22Rv1 (cell line): Measurements from ENCODE around the gene ATP6V1G3.

Source experiments
- H3K27ac ChIP-seq: fragments of 450-650 bp; 2 replicates; pipeline ENCODE4 v1.5.1; 2017
- CTCF ChIP-seq: fragments of 450-650 bp; IDR thresholded peaks from 2 replicates; pipeline ENCODE4 v1.5.1; 2017; ENCODE audit warnings: mild to moderate bottlenecking
- ZFX ChIP-seq: fragments of 450-650 bp; IDR thresholded peaks from 2 replicates; pipeline ENCODE4 v1.6.1; 2017; ENCODE audit warnings: antibody characterized with exemption, borderline replicate concordance

ATP6V1G3 gene

DNA sequence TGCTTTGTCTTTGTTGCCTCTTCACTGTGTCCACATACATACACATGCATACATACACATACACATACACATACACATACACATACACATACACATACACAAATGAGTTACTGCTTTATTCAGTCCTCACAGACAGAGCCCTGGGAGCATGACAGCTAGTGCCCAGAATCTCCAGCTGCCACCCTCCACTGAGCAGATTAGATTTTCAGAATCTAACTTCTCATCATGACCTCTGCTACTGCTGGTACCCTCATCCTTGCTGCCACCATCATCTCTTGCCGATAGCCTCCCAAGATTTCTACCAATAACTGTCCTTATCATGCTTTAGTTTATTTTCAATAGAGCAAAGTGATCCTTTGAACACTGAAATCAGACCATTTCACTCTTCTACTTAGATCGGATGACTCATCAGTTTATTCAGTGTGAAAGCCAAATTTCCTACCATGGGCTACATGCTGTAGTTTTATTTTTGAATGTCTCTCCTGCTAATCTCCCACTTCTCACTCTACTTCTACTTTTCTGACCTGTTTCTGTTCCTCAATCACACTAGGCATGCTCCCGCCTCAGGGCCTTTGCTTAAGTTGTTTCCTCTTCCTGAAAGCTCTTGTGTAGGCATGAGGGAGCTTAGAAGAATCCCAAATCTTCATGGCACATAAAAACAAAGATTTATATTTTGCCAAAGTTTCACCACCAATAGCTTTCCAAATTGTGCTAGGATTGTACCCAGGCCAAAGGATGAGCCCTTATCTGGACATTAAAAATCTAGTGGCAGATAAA lies 43.0 kb downstream of the ATP6V1G3 start:
- no peak overlapping the region for H3K27ac ChIP-seq
- TF ChIP-seq ZFX (no peak), CTCF (no peak)

- TF ChIP-seq ZFX = no peak
- no peak overlapping the region for H3K27ac ChIP-seq
These were observed 44.0 kb downstream of the ATP6V1G3 start for GRCh38 chr1:198496216-198497143.

DNA sequence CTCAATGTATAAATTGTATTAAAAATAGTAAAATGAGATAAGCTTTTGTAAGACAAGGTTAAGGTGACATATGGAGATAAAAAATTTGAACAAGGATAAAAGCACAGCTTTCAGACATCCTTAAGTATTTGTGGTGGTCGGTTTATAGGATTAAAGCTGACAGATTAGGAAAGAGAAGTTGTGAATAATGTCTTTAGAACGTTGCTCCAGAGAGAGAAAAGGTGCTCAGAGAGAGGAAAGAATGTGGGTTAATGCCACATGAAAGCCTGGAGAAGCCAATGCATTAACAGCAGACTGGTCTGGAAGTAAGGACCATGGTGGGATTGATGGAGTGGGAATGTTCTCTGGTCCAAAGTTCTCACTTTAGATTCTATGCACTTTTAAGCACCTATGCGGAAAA lies 44.8 kb downstream of the ATP6V1G3 start:
- TF ChIP-seq ZFX = no peak
- no peak for TF ChIP-seq CTCF
- H3K27ac ChIP-seq = no peak overlapping the region

DNA sequence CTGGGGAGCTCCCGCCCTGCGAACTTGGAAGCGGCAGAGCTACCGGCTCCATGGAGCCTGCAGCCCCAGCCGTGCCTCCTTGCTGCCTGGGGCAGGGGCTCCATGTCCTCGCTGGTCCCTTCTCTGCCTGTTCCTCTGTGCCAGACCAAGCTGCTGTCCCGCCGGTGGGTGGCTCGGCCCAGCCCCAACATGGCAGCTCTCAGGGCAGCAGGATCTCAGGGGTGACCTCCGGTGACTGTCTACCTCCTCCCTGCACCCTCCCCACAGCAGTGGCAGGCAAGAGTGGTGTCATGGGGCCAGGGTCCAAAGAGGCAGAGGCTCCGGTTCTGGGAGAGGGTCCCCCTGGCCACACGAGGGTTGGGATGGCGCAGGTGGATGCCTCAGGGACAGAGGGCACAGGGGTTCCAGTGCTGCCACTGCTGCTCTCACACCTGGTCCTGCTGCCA lies 45.8 kb downstream of the ATP6V1G3 start:
- no peak for TF ChIP-seq CTCF
- no peak for TF ChIP-seq ZFX
- no peak overlapping the region for H3K27ac ChIP-seq

GRCh38 chr1:198494139-198494538 lies 46.3 kb downstream of the ATP6V1G3 start:
- no peak for TF ChIP-seq CTCF
- no peak for TF ChIP-seq ZFX
- H3K27ac ChIP-seq = no peak overlapping the region

DNA sequence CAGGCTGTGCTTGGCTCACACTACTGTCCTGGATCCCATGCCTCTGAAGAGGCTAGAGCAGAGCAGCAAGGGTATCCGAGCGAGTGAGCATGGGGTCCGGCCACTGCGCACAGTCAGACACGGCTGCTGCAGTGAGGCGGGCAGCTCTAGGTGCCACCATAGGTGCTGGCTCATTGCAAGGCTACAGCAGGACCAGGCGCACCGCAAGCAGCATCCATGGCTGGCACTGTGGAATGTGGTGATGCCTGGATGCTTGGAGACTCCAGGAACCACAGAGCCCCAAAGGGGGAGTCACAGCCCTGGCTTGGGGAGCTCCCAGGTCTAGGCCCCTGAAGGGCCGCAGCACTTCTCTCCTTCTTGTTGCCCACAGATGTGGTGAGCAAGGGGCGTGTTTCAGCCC lies 47.2 kb downstream of the ATP6V1G3 start:
- H3K27ac ChIP-seq = no peak overlapping the region
- TF ChIP-seq ZFX (no peak), CTCF (no peak)

GRCh38 chr1:198492872-198493271 lies 47.6 kb downstream of the ATP6V1G3 start:
- H3K27ac ChIP-seq = no peak overlapping the region
- TF ChIP-seq CTCF (no peak), ZFX (no peak)
